ENCODE measurements around the gene OR6C3.

DNA sequence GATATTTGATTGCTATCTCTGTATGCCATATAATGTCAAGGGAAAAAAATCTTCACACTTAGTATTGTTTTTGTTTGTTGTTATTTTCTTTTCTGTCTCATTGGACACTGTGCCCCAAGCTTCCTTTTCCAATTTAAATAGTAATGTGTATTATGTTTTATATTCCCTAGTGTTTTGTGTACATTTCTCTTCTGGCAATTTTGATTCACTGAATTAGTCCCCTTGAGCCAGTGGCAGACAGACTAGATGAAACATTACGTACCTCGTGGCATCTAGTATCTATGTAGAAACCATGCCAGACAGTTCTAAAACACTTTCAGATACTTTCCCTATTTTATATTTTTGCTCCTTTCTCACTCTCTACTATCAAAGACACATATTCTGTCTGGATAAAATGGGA, 16.5 kb upstream of the OR6C3 start, which contains the start of gene OR6C1:
- TF ChIP-seq, protein P1, sequence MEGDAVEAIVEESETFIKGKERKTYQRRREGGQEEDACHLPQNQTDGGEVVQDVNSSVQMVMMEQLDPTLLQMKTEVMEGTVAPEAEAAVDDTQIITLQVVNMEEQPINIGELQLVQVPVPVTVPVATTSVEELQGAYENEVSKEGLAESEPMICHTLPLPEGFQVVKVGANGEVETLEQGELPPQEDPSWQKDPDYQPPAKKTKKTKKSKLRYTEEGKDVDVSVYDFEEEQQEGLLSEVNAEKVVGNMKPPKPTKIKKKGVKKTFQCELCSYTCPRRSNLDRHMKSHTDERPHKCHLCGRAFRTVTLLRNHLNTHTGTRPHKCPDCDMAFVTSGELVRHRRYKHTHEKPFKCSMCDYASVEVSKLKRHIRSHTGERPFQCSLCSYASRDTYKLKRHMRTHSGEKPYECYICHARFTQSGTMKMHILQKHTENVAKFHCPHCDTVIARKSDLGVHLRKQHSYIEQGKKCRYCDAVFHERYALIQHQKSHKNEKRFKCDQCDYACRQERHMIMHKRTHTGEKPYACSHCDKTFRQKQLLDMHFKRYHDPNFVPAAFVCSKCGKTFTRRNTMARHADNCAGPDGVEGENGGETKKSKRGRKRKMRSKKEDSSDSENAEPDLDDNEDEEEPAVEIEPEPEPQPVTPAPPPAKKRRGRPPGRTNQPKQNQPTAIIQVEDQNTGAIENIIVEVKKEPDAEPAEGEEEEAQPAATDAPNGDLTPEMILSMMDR (IDR thresholded peaks at IDR 0.05), result no peak
- TF ChIP-seq POLR2A (IDR thresholded peaks at IDR 0.05), result no peak

Data from thyroid gland (tissue), 4 donors.